Measurements from ENCODE around the gene MYOM3. TPM values are rescaled to one million over a fixed set of nuclear protein-coding genes. Genes with fewer than 3 reads are reported as not detected.

Gene MYOM3
- total RNA-seq, 1 donor from 2014 or later: 0.23 TPM

DNA sequence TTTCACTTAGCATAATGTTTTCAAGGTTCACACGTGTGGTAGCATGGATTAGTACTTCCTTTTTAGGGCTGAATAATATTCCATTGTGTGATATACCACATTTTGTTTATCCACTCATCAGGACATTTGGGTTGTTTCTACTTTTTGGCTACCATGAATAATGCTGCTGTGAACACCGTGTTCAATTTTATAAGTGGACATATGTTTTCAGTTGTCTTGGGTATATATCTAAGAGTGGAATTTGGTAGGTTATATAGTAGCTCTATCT, 27.2 kb upstream of the MYOM3 start:
- no peak for DNase-seq (ENCODE audit: extremely low read depth, low read depth, low spot score)

DNA sequence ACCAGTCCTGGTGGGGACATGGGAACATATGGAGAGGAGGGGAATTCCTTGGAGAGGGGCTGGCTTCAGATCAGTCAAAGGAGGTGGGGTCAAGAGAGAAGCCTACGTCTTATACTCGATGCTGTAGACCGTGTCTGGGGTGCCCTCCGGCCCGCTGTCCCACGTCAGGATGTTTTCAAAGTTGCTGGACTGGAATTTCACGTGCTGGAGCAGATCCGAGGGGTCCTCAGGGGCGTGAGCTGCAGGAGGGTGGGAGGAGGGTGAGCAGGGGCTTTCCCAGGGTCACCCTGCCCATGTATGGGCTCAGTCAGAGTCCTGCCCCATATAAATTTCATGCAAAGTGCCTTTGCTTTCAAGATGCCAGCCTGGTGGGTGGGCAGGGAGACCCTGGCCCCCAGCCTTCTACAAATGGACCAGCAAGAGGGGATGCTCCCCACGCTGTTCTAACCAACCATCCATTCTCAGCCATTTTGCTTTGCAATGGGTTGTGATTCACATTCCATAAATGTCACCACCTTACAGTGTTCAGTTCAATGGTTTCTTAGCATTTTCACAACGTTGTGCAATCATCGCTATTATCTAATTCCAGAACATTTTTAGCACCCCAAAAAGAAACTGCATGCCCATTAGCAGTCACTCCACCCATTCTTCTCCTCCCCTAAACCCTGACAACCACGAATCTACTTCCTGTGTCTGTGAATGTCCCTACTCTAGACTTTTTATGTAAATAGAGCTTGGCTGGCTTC, 26.7 kb upstream of the MYOM3 start:
- no peak for DNase-seq (ENCODE audit: extremely low read depth, low read depth, low spot score)

DNA sequence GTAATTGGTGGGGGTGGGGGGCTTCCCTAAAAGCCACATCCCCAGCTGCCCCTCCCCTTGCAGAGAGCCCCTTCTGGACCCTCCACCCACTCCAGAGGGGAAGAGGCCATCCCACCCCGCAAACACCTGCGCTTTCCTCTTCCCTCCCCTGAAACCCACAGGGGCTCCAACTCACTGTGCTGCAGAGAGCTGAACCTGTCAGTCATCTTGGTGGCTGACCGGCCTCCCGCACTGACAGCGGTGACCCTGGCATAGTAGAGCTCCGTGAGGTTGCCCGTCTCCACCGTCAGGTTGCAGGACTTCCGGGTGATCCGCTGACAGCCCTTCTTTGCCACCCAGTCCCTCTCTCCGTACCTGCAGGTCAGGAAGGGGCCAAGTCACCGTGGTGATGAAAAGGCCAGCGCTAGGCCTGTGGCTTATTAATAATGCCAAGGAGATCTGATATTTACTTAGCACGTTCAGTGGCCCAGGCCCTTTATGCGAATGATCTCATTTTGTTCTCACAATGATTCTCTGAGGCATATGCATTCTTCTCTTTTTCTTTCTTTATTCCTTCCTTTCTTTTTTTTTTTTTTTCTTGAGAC, 25.1 kb upstream of the MYOM3 start:
- no peak for DNase-seq (ENCODE audit: extremely low read depth, low read depth, low spot score)

DNA sequence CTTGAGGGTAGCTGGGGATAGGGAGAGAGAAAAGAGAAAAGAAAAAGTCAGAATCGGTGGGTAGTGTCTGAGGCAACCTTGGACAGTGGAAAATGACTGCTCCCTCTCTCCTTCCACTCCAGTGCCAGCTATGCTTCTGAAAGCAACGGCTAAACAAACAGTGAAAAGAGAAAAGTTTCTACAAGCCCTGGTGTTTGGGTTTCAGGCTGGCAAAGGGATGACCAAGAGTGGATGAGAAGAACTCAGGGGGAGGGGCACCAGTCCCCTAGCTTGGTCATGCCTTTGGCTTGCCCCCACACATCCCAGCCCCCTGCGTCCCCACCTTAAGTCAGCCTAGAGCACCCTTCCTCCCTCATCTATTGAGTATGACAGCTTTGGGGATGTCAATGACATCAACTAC, 22.4 kb upstream of the MYOM3 start:
- no peak for DNase-seq (ENCODE audit: extremely low read depth, low read depth, low spot score)

DNA sequence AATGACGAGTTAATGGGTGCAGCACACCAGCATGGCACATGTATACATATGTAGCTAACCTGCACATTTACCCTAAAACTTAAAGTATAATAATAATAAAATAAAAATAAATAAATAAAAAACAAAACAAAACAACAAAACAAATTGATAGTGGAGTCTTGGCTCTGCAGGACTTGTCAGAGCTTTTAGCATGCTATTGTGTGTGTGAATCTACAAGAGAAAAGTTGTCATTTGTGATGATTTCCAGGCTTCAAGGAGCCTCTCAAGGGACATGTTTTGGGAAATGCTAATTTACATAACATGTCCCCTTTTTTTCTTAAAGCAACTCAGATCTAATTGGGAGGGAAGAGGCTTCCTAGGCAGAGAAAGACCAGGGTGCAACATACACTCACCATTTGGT, 21.9 kb upstream of the MYOM3 start:
- DNase-seq (ENCODE audit: extremely low read depth, low read depth, low spot score): no peak

DNA sequence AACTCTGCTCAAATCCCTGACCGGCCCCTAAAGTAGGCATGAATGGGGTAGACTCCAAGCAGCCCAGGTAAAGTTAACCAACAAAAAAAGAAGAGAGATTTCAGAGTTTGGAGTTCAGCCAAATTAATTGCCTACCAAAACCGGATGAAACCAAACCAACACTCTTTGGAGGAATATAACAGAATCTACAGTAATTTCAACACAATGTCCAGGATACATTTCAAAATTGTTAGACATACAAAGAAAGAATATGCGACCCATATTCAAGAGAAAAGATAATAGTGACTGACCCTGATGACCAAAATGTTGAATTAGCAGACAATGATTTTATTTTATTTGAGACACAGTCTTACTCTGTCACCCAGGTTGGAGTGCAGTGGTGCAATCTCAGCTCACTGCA, 18.4 kb upstream of the MYOM3 start:
- DNase-seq (ENCODE audit: extremely low read depth, low read depth, low spot score): no peak

DNA sequence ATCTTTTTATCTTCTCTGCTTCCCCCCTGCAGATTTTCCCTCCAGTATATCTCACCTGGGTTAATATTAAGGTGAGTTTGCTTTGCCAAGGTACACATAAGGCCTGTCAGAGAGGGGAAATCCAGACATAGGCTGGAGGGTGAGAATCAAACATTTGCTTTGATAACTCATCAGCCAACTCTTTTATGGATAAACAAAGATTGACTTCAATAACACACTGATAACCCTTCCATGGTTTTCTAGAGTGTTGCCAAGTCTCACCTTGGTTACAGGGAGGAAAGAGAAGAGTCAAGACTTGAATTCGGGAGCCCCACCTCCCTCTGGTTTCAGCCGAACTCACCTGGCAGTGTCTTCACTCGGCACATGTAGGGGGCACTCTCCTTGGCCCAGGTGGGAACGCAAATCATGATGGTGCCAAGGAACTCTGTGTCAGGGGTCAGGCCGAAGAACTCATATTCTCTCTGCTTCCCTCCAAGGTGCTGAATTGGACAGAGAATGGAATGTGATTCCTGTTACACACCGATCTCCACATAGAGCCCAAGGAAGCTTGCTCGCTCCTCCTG, 15.9 kb upstream of the MYOM3 start:
- no peak for DNase-seq (ENCODE audit: extremely low read depth, low read depth, low spot score)

DNA sequence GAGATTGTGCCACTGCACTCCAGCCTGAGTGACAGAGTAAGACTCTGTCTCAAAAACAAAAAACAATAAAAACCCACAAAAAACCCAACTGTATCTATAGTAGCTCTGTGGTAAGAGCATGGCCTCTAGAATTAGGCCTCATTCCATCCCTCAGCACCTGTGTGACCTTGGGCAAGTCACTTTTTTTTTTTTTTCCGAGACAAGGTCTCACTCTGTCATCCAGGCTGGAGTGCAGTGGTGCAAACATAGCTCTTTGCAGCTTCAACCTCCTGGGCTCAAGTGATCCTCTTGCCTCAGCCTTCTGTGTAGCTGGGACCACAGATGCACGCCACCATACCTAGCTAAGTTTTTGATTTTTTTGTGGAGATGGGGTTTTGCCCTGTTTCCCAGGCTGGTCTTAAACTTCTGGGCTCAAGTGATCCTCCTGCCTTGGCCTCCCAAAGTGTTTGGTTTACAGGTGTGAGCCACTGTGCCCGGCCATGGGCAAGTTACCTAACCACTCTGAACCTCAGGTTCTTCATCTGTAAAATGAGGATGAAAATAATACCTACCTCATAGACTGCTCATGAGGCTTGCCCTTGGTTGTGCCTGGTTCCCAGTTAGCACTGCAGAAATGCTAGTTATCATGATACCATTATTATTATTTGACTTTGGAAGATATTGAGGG, 15.3 kb upstream of the MYOM3 start:
- DNase-seq (ENCODE audit: extremely low read depth, low read depth, low spot score): no peak

DNA sequence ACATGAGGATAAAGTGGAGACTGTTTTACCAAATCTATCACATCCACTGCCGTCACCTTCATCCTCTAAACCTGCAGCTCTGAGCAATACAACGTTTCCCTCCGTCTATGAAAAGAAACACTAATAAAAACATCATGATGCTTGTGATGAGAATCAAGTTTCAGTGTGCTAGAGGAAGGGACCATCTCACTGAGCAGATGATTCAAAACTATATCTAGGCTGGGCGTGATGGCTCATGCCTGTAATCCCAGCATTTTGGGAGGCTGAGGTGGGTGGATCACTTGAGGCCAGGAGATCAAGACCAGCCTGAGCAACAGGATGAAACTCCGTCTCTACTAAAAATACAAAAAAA, 14.7 kb upstream of the MYOM3 start:
- no peak for DNase-seq (ENCODE audit: extremely low read depth, low read depth, low spot score)

DNA sequence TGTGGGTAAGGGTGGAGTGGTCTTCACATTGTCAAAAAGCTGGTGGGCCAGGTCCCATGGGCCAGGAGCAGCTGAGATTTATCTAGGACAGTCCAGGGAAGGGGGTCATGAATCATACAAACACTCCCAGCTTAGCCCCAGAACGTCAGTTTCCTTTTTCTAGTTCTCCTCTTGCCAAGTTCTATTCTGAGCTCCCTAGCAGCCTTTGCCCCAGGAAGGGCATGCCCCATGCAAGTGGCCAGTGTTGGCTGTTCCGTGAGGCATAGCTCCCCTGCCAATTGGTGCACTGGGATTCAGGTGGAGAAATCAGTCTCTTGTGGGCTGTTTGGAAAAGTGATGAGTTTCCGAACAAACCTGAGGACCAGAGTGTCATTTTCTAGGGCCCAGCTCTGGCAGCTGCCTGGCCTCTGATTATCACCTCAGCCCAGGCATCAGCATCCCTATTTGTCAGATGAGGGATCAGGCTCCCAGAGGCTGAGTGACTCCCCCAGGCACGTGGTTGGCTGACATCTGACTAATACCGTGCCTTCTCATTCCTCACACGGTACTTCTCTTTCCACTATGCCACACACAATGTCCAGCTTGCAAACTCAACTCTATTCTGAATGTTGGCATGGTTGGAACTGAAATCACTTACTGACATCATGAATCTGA, 14.2 kb upstream of the MYOM3 start:
- no peak for DNase-seq (ENCODE audit: extremely low read depth, low read depth, low spot score)

DNA sequence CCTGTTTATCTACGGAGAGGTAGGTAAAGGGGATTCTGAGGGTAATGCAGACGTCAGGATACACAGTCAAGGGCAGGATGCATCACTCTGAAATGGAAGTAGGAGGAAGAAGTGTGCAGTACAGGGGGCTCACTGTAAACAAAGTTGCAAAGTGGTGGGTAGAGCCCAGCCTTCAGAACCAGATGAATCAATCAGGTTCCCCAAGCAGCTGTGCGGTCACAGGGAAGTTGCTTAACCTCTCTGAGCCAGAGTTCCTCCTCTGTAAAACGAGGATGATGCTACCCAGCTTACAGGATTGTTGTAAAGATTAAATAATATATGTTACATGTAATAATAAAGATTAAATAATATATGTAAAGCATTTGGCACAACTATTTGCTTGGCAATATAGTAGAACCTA, 13.5 kb upstream of the MYOM3 start:
- DNase-seq (ENCODE audit: extremely low read depth, low read depth, low spot score): no peak

DNA sequence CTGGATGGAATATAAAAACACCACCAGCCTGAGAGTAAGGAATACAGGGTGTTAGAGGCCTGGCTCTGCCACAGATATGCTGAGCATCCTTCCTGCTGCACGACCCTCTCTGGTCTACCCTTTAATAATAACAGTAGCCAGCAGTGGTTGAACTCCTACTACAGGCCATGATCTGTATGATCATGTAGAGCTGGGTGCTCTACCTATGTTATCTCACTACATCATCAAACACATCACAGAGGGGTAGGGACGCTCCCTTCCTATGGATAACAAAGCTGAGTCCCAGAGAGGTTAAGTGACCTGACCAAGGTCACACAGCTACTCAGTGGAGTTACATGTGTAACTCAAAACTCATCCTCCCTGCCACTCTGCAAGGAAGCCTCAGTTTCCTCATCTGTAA, 13.0 kb upstream of the MYOM3 start:
- no peak for DNase-seq (ENCODE audit: extremely low read depth, low read depth, low spot score)

DNA sequence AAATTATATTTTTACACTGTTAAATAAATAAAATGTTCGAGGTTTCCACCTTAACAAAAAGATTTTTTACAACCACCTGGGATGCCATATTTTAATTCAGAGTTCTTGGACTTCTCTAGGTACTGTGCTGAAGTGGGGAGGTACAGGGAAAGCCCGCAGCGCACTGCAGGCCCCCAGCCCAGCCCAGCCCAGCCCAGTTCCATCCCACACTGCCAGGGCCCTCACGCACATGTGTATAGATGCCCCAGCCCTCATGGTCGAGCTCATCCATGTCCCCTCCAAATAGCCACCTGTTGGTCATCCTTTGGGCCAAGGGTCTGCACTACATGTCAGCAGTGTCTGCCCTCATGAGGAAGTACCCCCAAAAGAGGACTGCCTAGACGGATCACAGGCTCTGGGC, 11.7 kb upstream of the MYOM3 start:
- no peak for DNase-seq (ENCODE audit: extremely low read depth, low read depth, low spot score)

DNA sequence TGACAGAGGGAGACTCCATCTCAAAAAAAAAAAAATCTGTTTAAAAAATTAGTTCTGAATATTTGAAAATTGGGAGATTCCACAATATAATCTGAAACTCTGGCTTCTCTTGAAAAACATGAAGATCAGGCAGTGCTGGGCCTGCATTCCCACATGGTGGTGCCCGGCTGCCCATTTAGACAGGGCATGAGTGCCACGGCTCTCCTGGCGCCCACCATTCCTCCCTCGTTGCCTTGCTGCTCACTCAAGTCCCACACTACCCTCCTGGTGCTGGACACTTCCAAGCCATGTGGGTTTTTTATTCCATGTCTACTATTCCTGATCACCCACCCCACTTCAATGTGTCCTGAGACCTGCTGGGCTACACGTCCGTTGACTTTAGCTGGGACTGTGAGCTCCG, 10.8 kb upstream of the MYOM3 start:
- DNase-seq (ENCODE audit: extremely low read depth, low read depth, low spot score): no peak

DNA sequence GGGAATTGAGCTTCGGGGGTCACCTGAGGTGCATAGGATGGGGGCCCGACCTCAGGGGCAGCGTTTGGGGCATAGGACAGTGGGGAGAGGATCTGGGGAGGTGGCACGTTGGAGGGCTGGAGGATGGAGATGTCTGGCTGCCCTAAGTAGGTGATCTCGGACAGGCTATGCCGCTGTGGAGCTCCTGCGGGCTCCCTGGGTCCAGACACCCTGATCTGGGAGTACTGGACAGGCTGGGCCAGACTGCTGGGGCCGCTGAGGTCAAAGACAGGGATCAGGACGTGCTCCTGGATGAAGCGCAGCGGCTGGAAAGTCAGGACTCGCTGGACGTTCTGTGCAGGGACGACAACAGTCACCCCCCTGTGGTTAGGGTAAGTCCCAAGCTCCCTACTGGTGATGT, 9.5 kb upstream of the MYOM3 start:
- DNase-seq (ENCODE audit: extremely low read depth, low read depth, low spot score): no peak

DNA sequence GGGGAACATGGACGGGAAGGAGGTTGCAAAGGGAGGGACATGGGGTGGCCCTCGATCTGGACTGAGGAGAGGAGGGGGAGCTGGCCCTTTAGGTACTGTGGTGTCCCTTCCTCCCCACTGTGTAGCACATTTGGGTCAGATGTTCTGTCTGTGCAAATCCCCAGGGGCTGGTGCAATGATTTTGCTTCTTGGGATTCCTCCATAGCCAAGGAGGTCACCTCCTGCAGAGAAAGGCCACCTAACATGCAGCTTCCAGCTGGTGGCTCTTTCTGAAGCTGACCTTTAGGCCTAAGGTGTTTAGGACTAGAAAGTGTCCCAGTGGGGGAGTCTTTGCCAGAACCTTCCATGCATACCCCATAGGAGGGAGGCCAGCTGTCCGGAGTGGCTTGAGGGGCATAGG, 9.0 kb upstream of the MYOM3 start:
- DNase-seq (ENCODE audit: extremely low read depth, low read depth, low spot score): no peak

DNA sequence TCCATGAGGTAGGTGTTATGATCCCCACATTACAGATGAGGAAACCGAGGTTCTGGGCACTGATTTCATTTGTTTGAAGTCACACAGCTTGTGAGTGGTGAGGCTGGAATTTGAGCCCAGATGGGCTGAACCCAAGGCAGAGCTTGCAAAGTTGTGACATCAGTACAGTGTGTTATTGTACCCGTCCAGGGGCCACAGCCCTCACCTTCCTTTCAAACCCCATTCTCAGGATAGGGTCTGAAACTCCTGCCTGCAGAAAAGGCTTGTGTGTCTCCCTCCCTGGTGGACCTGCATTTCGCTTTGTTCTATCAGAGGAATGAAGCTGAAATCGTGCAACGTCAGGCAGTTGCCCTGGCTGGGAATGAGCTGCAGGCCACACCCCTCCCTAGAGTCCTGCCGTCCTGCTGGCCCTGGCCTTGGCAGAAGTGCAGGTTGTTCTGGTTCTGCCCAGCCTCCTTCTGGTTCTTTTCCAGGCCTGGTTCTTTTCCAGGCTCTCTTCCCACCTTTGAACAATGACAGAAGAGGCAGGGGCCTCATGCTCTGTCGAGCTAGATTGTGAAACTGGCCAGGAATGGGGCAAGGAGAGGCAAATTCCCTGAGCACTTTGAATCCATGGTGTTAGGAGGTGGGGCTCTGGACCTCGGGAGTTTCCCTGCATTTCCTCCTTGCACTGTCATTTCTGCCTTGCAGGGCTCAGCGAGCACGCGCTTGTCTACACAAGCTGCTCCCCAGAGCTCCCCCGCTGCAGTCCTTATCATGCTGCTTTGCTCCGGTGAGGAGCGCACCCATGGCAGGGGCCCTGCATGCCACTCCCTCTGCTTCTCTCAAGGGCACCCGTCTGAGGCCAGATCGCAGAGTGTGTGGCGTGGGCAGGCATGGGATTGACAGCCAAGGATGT, 8.2 kb upstream of the MYOM3 start:
- no peak for DNase-seq (ENCODE audit: extremely low read depth, low read depth, low spot score)

DNA sequence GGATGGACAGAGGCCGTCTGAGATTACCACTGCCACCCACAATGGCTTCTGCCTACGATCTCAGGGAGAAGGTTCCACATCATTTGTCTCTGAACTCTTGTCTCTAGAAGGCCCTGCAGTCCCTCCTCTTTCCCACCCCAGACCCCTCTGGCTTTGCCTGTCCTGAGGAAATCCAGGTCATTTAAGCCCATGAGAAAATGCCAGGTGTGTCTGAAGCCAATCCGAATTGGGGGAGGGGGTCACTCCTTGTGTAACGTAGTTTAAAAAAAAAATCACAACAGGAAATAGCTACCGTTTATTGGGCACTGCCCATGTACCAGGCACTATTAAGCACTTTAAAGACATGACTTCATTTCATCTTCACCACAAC, 7.5 kb upstream of the MYOM3 start:
- DNase-seq (ENCODE audit: extremely low read depth, low read depth, low spot score): no peak

DNA sequence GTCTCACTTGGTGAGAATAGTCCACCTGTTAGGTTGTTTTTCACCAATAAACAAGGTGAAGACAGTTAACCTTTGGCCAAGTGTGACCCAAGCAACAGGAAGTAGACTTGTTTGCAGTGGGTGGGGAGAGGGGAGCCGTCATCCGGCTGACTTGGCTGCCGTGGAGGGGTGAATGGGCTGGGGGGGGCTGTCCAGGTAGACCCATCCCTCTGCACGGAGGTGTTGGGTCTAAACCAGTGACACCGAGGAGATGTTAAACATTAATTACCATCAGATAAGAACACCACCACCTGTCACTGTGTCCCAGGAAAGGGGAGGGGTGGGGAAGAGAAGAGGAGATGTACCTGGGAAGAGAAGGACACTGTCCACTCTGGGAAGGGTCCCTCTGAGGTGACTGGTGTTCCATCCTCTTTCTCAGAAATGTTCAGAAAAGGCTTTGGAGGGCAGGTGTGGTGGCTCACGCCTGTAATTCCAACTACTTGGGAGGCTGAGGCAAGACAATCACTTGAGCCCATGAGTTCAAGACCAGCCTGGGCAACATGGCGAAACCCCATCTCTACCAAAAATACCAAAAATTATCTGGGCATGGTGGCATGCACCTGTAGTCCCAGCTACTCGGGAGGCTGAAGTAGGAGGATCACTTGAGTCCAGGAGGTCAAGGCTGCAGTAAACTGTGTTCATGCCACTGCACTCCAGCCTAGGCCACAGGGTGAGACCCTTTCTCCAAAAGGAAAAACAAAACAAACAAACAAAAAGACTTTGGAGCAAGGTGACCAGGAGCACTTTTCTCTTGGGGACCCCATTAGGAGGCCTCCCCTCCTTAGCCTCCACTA, 6.7 kb upstream of the MYOM3 start:
- no peak for DNase-seq (ENCODE audit: extremely low read depth, low read depth, low spot score)
